ENCODE measurements around the gene ASB8. TPM values are rescaled to one million over a fixed set of nuclear protein-coding genes. Genes with fewer than 3 reads are reported as not detected.
A peak's percentile ranks its signal among the peaks of the same experiment; 100 is the strongest.

The ASB8 gene
- total and polyA plus RNA-seq, 9 of the 15 experiments (the other 6 are each of a cell fraction or from before 2014, with no cell fraction given), result 13.3 to 29.0 (median 19.6) TPM

DNA sequence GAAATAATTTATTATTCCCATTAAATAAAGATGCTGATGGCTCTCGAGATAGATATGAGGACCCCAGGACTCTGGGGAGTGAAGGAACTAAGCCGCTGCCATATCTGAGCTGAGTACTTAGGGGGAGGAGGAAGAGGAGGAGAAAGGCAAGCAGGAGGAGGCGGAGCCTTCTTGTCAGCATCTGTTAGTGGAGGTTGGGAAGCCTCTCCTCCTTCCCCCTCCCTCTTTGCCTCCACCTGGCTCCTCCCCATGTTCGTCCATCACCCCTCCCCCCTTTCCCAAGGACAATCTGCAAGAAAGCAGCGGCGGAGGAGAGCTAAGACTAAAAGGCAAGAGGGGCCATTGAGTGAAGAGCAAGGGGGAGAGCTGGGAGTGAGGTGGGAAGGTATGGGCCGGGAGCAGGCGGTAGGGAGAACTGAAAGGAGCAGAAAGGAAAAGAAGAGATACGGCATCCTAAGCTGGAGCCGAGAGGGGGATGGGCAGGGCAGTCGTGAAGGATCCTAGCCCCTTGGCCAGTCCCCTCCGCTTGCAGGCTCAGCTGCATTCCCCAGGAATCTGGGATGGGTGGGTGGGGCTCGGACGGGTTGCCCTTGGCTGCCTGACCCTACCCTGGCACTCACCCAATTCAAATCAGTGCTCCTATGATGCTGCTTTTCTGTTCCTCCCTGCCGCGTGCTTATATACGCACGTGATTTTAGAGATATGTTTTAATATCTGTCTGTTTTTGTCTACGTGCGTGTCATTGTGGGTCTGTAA, 38.1 kb downstream of the ASB8 start, which contains the start of gene PFKM (continued):
- 0 out of 2 replicates have a peak, but pooled peaks have one; percentile 24 for TF ChIP-seq EP300 (IDR thresholded peaks at IDR 0.05; ENCODE audit: low read length)
- peak; percentile 4; the same call in 1 of the 2 replicates for TF ChIP-seq TAL1 (IDR thresholded peaks at IDR 0.05)
- 0 out of 2 replicates have a peak, but pooled peaks have one; percentile 18 for TF ChIP-seq NCOA1 (IDR thresholded peaks at IDR 0.05; ENCODE audit: low read depth)
- TF ChIP-seq POLR2G (IDR thresholded peaks at IDR 0.05; ENCODE audit: low read depth, low read length), result no peak
- no peak for TF ChIP-seq KDM4B (IDR thresholded peaks at IDR 0.05; ENCODE audit: borderline replicate concordance in 2 of 2, low read depth in 1 of 2)
- TF ChIP-seq THRB (CRISPR knock-in tag; conservative IDR thresholded peaks at IDR 0.05), result 0 out of 2 replicates have a peak, but pooled peaks have one; percentile 69
- no peak for TF ChIP-seq RBM14 (IDR thresholded peaks at IDR 0.05; ENCODE audit: borderline replicate concordance, insufficient read depth, low read depth, low read length)
- TF ChIP-seq BACH1 (tag; IDR thresholded peaks at IDR 0.05), result no peak
- TF ChIP-seq NCOA2 (IDR thresholded peaks at IDR 0.05; ENCODE audit: partially characterized antibody in 2 of 2), result no peak
- TF ChIP-seq TBL1XR1 (IDR thresholded peaks at IDR 0.05; ENCODE audit: low read length in 2 of 2), result no peak
- TF ChIP-seq, protein P1, sequence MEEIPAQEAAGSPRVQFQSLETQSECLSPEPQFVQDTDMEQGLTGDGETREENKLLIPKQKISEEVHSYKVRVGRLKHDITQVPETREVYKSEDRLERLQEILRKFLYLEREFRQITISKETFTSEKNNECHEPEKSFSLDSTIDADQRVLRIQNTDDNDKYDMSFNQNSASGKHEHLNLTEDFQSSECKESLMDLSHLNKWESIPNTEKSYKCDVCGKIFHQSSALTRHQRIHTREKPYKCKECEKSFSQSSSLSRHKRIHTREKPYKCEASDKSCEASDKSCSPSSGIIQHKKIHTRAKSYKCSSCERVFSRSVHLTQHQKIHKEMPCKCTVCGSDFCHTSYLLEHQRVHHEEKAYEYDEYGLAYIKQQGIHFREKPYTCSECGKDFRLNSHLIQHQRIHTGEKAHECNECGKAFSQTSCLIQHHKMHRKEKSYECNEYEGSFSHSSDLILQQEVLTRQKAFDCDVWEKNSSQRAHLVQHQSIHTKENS (CRISPR knock-in tag; IDR thresholded peaks at IDR 0.05), result no peak
- TF ChIP-seq ZNF143 (CRISPR knock-in tag; IDR thresholded peaks at IDR 0.05), result no peak
- no peak for TF ChIP-seq KDM2B (CRISPR knock-in tag; IDR thresholded peaks at IDR 0.05)
- peak; percentile 73; the same call in 1 of the 2 replicates for TF ChIP-seq NBN (IDR thresholded peaks at IDR 0.05; ENCODE audit: low read depth)
- 0 out of 2 replicates have a peak, but pooled peaks have one; percentile 18 for TF ChIP-seq CREB1 (IDR thresholded peaks at IDR 0.05)
- 0 out of 2 replicates have a peak, but pooled peaks have one; percentile 34 for TF ChIP-seq CREB1 (CRISPR knock-in tag; IDR thresholded peaks at IDR 0.05)
- peak; percentile 40; the same call in 1 of the 2 replicates for TF ChIP-seq CXXC5 (CRISPR knock-in tag; IDR thresholded peaks at IDR 0.05)
- no peak for TF ChIP-seq E2F3 (CRISPR knock-in tag; IDR thresholded peaks at IDR 0.05)
- TF ChIP-seq NFIC (IDR thresholded peaks at IDR 0.05), result peak; percentile 82
- TF ChIP-seq WHSC1 (IDR thresholded peaks at IDR 0.05; ENCODE audit: low read length), result no peak
- no peak for TF ChIP-seq NFE2 (IDR thresholded peaks at IDR 0.05; ENCODE audit: low read depth)
- TF ChIP-seq RBM15 (IDR thresholded peaks at IDR 0.05; ENCODE audit: insufficient read depth, low read length), result no peak
- no peak for TF ChIP-seq ESRRB (CRISPR knock-in tag; IDR thresholded peaks at IDR 0.05; ENCODE audit: borderline replicate concordance)
- no peak for TF ChIP-seq ZSCAN29 (IDR thresholded peaks at IDR 0.05)
- TF ChIP-seq, protein P2, sequence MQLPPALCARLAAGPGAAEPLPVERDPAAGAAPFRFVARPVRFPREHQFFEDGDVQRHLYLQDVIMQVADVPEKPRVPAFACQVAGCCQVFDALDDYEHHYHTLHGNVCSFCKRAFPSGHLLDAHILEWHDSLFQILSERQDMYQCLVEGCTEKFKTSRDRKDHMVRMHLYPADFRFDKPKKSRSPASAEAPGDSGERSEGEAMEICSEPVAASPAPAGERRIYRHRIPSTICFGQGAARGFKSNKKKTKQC (CRISPR knock-in tag; IDR thresholded peaks at IDR 0.05), result no peak
- TF ChIP-seq SLC30A9 (CRISPR knock-in tag; IDR thresholded peaks at IDR 0.05), result no peak
- TF ChIP-seq LEF1 (IDR thresholded peaks at IDR 0.05), result peak; percentile 74
- TF ChIP-seq ZNF444 (CRISPR knock-in tag; IDR thresholded peaks at IDR 0.05), result 0 out of 2 replicates have a peak, but pooled peaks have one; percentile 46
